Nucleus accumbens (tissue), 56 donors: Measurements from ENCODE around the gene EFHC1.

Source experiments
- DNase-seq, 56 donors: peaks; one replicate each; lab custom pipeline; 2025; lab: John Stamatoyannopoulos, UW

The EFHC1 gene

DNA sequence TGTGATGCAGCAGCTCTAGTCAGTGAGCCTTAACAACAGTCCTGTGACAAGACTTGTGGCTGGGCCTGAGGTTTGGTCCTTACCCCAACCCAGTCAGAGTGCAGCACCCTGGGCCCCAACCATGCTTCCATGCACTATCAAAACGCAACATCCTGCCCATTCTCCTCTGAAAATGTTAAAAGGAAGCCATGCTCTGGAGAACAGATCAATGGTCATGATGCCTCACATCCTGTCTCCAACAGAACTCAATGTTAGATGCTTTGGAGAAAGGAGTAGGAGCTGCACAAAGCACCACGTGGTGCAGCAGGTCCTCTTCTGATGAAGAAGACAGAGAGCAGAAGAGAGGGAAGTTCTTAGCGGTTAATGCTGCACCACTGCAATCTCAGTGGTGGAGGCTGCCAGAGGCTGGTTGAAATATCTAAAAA, 114.8 kb downstream of the EFHC1 start:
- DNase-seq: no peak

DNA sequence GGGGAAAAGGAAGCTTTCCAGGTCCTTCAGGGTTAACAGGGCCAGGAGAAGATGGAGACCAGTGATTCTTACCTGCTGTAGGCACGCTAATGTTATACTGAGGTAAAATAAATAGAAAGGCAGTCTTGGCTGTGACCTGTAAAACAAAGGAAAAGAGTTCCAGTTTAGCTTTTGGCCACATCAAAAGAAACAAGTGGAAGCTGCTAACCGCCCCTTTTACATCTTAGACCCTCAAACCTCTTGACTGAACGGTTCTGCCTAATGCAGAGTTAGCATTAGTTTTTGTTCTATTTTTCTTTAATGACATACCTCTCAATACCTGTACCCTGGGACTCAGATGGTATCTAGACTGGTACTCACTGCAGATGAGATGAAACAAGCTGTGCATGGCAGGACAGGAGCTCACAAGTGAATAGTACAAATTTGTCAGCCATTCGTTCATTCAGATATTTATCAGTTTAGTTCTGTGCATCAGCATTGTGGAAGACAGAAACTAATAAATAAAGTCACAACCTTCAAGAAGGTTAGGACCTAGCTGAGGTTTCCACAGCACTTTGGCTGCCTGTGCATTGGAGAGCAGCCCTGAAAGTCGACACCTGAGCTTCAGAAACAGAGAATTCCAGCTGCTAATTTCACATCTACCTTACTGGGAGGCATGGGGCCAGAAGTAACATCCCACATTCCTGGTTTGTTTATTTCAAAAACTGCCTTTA, 115.7 kb downstream of the EFHC1 start:
- DNase-seq: no peak

DNA sequence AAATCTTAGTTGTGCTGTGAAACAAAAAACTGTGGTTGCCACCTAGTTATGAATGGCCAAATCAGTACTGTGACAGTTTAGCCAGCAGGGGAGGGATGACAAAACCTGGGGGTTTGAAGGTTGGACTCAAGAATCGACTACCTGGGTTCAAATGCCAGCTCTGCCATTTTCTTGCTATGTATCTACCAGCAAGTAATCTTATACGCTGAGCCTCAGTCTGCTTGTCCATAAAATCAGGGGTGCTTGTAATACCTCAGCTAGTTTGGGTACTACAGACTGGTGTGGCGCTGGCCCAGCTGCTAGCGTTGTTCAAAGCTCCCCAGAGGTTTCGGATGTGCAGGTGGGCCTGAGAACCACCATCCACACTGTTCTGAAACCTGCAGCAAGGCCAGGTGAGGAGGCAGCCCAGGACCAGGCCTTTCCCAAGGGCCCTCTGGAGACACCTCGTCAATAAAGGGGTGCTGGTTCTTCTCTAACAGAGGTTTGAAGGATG, 116.3 kb downstream of the EFHC1 start:
- no peak for DNase-seq

DNA sequence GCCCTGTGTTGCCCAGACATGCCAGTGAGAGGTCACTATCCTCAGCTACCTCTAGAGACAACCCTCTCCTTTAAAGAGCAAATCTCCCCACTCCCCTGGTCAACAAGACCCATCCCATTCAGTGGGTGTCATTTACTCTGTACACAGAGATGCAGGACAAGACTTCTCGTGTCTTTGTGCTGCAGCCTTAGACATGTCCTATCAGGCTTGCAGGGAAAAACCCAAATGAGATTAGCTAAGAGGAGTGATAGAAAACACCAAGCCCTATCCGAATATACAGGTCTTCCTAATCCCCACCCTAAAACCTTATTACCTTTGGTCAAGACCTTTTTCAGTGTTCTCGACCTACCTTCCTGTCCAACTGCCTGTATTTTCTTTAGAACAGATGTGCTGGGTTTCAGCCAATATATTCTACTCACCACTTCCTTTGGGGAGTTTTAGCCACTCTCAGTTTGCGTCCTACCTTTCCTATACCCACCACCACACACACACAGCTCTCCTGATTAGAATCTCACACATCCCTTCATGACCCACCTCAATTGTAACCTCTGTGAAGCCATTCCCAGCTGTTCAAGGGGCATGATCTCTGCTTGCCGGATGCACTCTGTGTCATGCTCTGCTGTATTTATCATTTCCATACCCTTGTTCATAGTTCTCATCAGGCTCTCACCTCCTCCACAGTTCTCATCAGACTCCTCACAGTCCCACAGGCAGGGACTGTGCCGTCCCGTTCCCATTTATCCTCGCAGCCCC, 117.0 kb downstream of the EFHC1 start:
- no peak for DNase-seq

DNA sequence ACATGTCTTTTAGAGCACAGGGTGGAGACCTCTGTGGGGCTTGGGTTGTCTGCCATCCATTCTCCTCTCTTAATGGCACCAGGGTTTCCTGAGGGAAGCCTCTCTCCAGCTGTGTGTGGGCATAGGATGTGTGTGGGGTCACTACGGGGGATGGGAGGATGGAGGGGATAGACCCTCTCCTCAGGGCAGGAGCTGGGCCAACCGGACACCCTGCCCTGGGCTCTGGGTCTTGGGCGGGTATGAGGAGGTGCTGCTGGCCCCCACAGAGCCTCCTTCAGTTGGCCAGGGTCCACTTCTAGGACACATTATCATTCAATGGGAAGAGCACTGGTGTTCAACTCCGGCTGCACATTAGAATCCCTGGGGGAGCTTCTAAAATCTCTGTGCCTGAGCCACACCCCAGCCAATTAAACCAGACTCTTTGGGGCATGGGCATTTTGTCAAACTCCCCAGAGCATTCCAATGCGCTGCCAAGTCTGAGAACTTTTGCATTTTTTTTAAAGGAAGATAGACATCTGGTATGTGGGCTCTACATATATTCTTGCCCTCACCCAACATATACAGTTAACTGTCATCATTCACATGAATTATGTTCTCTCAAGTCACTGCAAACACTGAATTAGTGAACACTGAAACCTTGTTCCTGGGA, 118.2 kb downstream of the EFHC1 start:
- DNase-seq: no peak

DNA sequence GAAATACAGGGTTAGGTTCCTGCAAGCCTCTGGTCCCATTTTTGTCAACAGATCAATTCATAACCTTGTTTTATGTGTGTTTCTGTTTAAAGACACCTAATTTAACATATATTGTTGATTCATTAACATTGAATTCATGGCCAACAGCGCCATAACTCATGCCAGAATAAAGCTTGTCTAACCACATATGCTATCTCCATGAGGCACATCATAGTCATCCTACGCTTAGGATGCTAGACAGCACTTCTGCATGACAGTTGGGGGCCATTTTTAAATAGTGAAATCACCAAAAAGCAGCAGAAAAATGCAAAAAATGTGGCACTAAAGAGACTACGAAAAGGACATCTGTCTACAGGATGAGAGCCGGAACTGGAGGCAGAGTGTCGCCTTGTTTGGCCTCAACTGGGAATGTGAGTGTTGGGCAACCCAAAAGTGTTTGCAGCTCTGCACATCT, 118.8 kb downstream of the EFHC1 start:
- DNase-seq: no peak

DNA sequence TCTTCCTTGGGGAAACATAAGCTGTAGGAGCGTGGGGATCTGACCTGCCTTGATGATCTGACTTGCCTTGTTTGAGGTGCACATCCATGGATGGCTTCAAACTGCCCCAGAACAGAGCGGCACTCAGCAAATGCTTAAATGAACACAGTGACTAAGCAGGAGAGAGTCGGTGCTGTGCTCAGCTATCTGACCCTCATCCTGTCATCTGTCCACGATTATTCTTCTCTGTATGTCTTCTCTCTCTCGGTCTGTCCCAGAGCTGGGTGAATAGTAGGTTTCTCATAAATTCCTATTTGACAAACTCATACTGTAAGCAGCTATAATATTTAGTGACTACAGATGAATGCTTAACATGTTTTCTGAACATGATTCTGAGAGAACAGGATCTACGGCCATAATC, 119.5 kb downstream of the EFHC1 start:
- no peak for DNase-seq

DNA sequence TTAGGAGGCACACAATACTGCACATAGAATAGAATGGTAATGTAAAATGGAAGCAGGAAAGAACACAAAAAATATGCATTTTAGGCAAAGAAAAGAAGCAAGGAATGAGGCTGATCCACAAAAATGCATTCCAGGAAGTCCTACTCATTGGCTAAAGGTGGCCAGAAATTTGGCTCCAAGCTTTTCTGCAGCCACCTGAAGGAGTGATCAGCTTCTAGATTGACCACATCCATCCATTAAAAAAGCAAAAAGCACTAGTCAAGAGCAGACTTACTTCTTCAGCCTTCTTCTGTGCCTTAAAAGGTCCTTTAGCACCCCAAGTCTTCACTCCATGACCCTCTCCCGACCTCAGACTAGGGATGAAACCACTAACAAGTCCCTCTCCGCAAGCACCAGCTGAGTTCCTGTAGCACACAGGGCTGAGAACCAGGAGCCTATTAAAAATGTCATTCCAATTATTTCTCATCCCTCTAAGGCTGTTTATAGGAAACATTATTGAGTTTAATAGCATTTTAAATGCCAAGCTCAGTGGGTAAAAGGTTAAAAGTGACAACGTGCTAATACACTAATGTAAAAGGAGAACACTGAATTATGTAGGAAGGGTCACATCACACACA, 120.3 kb downstream of the EFHC1 start:
- no peak for DNase-seq

DNA sequence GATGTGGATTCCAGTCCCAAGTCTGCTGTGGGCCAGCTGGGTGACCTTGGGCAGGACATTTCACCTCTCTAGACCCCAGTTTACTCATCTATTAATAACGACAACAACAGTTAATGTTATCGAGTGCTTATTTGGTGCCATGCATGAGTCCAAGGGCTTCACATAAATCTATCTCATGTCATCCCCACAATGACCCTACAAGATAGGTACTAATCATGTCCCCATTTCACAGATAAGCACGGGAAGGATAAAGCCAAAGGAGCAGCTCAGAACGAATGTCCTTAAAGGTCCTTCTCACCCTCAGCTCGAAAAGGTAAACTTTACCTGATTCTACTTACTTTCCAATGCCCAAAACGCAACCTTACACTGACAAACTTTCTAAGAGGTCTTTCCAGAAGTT, 121.0 kb downstream of the EFHC1 start:
- no peak for DNase-seq

DNA sequence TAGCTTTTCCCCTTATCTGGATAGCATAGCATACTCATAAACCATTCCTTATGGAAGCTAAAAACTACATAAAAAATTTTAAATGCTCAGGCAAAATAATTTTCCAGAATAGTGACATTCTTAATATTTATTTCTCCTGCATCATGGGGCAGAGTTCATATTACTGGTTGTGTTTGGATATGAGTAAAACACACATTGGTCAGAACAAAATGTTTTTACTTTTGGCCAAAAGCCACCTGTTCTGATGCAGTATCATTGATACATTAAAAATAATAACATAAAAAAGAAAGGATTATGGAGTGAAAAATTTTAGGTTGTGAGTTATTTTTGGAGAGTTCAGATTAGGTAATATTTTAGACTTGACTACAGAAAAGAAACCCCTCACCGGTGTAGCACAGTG, 123.1 kb downstream of the EFHC1 start:
- no peak for DNase-seq

DNA sequence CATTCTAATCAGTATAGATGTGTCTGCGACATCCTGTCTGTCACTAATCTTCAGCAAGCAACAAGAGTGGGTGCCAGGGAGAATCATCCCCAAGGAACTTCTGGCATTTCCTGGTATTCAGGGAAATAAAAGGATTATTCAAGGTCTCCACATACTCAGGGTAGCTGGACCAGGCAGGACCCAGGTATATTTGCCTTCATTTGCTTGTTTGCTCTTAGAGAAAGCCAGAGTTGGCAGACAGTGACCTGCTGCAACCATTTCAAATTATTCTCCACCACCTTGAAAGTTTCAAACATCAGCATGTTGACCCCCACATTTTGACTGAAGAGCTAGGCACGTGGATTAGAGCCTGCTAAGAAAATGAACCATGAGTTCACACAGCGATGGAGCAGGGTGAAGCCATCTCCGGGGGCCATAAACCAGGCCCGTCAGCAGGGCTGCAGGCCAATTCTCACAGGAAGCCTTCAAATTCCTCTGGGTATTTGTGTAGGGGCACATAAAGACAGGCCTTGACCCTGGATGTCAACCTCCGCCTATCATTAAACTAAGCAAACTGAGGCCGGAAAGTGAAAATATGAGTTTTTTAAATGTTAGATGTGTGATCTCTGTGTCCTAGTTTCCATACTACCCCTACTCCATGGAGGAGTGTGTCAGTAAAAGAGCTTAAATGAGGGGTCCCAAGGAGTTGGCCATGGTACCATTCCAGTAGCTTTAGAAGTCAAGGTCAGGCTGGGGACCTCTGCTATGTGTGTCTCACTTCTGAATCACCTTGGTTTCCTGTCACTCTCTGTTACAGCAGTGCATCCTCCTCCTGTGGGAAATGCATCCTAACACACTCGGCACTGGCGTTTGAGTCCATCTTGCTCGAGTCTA, 123.8 kb downstream of the EFHC1 start:
- no peak for DNase-seq

DNA sequence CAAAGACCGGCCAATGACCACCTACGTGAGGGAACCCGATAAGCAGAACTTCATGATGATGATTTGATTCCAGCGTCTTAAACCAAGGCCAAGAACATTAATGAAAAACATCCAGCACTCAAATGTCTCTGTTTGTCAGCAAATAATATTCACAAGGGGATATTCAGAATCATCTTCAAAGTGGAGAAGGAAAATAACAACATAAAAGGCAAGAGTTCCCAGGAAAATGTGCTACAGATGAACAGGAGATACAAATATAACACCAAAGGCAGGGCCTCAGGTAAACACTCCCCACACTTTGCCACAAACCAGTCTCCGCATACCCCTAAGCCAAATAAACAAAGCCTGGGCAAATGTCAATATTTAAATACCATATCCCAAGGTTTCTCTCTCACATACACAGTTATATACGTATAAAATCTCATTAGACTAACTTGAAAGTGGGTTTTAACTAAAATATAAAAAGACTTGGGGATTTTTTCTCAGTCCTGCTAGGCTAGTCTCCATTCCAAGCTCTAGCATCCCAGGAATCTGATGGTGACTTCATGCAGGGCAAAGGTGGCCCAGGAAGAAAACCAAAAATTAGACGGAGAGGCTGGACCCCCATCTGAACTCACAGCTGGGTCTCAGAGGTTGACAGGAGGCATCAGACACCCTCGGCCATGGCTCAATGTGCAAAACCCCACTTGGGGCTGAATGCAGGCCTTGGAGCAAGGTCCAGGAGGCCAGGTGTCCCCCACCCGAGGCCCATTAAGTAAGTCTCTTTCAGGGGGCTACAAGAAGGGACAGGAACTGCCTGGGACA, 124.7 kb downstream of the EFHC1 start:
- DNase-seq: no peak

DNA sequence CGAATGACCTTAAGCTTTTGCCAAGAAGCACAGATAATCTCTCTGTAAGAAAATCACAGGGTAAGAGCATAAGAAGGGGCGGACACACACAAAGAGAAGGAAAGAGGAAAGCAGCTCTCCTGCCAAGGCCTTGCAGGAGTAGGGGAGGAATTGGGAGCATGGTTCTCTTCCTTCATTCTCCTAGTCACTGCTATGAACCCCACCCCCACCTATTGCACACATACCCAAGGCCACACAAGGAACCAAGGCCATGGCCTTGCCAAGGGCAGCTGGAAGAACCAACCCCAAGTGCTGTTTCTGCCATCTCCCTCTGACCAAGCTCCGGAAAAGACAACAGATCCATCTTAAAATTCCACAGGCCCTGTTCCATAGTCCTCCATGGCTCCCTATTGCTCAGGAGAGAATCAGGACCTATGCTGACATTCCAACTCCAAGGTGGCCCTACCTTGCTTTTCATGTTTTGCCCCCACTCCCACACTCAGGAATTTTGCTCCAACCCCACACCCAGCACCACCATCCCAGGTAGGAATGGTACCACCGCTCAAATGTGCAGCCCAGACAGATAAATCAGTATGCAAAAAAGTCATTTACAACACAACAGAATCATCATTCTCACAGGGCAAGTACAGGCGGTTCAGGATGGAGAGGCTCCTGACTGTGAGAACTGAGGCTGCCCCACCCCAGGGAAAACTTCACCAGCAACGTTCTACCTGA, 125.4 kb downstream of the EFHC1 start:
- no peak for DNase-seq

DNA sequence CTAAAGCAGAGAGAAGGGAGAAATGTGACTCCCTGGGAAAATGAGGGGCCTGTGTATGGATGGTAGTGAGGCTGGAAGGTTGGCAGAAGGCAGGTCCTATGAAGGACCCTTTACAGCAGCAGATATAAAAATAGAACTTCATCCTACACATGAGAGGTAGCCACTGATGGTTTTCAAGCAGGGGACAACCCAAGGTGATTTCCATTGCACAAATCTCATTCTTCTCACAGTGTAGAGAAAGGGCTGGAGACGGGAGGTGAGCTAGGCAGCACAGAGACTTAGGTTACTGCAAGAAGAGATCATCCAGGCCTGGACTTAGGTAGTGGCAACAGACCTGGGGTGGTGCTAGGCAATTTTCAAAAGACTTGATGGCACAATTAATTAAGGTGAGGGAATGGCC, 126.0 kb downstream of the EFHC1 start:
- no peak for DNase-seq

DNA sequence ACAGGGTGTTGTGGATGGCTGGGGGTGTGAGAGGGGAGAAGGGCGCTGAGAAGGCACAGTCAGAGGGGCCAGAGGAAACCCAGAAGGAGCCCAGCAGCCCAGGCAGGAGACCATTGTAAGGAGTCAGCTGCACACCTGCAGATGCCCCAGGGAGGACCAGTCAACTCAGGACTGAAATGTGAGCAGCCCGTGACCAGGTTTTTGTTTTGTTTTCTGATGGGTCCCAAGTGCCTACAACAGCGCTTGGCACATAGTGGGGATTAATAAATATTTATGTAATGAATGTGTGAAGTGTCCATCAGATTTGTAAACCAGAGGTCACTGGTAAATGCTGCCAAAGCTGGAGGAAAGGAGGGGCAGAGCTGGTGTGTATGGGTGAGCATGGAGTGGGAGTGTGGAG, 126.5 kb downstream of the EFHC1 start:
- DNase-seq: no peak

DNA sequence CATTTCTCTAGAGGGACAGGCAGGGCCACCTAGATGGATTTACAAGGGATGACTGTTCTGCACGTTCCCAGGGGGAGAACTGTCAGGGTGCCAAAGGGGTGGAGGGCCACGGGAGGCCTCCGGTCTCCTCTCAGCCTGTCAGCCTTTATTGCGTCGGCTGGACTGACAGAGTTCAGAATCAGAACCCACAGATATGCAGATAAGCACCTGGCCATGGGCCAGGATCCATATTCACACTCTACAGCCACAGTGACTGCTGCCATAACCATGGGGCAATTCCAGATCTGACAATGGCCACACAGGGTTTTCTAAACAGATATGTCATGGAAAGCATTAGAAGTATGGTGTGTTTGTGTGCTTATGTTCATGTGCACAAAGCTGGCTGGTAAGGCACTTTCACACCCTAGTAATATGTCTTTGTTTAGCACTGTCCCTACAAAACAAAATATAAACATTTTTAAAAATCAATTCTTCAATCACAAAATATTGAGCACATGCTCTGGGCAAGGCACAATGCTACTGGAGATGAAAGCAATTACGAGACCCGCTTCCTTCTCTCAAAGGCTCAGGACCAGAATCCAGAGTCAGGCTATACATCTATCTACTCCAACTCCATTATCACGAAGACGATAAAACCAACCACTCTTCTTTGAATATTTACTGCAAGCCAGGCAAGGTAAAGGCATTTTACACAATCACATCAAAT, 127.7 kb downstream of the EFHC1 start:
- DNase-seq: peak in 1 of 56 donors; percentile 4

DNA sequence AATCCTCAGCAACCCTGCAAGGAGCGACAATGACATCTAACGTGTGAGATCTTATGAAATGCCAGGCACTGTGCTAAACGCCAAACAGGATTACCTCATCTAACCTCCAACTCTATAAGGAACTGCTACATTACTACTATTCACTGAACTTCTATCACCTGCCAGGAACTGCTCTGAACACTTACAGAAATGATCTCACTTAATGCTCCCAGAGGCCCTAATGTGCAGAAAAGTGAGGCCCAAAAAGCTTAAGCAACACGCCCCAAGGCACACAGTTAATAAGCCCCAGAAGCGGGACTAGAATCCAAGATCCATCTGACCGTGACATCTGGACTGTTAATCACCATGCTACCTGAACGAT, 128.2 kb downstream of the EFHC1 start:
- DNase-seq: no peak

DNA sequence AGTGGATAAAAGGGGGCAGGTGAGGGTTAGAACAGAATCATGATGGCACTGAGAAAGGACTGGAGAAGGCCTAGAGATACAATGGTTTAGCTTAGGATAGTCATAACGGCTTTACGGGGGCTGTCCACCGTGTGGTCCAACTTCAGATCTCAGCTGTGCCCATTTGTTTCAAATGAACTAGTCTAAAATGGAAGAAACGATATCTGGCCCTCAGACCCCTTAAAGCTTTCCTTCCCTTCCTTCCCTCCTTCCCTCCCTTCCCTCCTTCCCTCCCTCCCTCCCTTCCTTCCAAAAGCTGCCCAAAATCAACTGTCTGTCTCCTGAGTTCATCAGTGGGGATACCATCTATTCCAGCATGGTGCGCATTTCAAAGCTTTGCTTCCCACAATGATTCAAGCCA, 128.9 kb downstream of the EFHC1 start:
- no peak for DNase-seq
